GM12878 (cell line): ENCODE data around the gene TIMP2.

Experiments used
- ATF3 ChIP-seq: IDR thresholded peaks from 2 replicates; pipeline ENCODE4 v1.6.1; 2011; ENCODE audit warnings: low read depth, mild to moderate bottlenecking, low read length, moderate library complexity, borderline replicate concordance; ENCODE audit errors: extremely low read depth
- CEBPB ChIP-seq, 2 experiments: fragments of 150-350 bp in 1 of 2; IDR thresholded peaks; 2 replicates each; pipeline ENCODE4 v1.6.1; 2012 to 2014; ENCODE audit warnings: low read depth in 2 of 2, low read length in 2 of 2, borderline replicate concordance in 1 of 2, inconsistent platforms in 1 of 2
- E2F8 ChIP-seq: fragments of 450-650 bp; IDR thresholded peaks from 2 replicates; pipeline ENCODE4 v1.6.1; 2018; ENCODE audit warnings: mild to moderate bottlenecking, low read depth, moderate library complexity; ENCODE audit not compliant: partially characterized antibody
- GABPA ChIP-seq: IDR thresholded peaks from 2 replicates; pipeline ENCODE4 v1.6.1; 2014; ENCODE audit warnings: antibody characterized with exemption, low read depth, mild to moderate bottlenecking, inconsistent platforms
- IRF4 ChIP-seq: IDR thresholded peaks from 2 replicates; pipeline ENCODE4 v1.6.1; 2011; ENCODE audit warnings: low read depth, low read length
- POLR2AphosphoS5 ChIP-seq: IDR thresholded peaks from 2 replicates; pipeline ENCODE4 v1.6.1; 2011; ENCODE audit warnings: mild to moderate bottlenecking, low read length, inconsistent platforms
- SREBF2 ChIP-seq: IDR thresholded peaks from 2 replicates; pipeline ENCODE4 v1.6.1; 2012; ENCODE audit warnings: mild to moderate bottlenecking, low read length
- SRF ChIP-seq, 2 experiments: IDR thresholded peaks; 2 replicates each; pipeline ENCODE4 v1.6.1; 2011; ENCODE audit warnings: low read depth in 2 of 2, low read length in 2 of 2, mild to moderate bottlenecking in 1 of 2, moderate library complexity in 1 of 2
- ZZZ3 ChIP-seq: IDR thresholded peaks from 2 replicates; pipeline ENCODE4 v1.6.1; 2011; ENCODE audit warnings: low read depth; ENCODE audit not compliant: control insufficient read depth, insufficient read length

GRCh38 chr17:78967782-78968362, 42.7 kb upstream of the TIMP2 start:
- TF ChIP-seq SREBF2: no peak
- TF ChIP-seq POLR2AphosphoS5: no peak
- TF ChIP-seq ZZZ3: no peak
- TF ChIP-seq ATF3: no peak
- TF ChIP-seq GABPA: no peak
- no peak for TF ChIP-seq SRF (IDR thresholded peaks at IDR 0.05; ENCODE audit: low read depth in 2 of 2, low read length in 2 of 2)
- TF ChIP-seq CEBPB (IDR thresholded peaks at IDR 0.05; ENCODE audit: borderline replicate concordance in 1 of 2, low read depth in 2 of 2, low read length in 2 of 2): no peak
- TF ChIP-seq IRF4: no peak
- no peak for TF ChIP-seq E2F8
